NCI-H2227 (cell line): Measurements from ENCODE around the gene ATP2C1.
"Not testable (repeated sequence)": the region's sequence is repeated elsewhere in the genome, so short reads cannot be mapped to it uniquely, and the experiment has no call there.

Source experiments
- DNase-seq: peaks from one replicate; lab custom pipeline; 2025; ENCODE audit not compliant: unreplicated experiment; lab: John Stamatoyannopoulos, UW

Gene ATP2C1

DNA sequence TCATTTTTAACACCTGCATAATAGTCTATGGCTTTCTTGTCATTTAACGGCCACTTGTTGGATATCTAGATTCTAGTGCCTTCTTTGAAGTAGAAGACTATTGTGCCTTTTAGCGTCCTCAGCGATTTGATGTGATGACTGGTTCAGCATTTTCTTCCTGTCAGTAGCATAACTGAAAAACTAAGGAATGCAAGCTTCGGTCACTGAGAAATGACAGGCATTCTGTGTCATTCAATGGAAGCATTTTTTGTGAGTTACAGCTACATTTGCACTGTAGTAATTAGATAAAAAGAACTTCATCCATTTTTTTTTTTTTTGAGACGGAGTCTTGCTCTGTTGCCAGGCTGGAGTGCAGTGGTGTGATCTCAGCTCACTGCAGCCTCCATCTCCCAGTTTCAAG is 143.1 kb downstream of the ATP2C1 start:
- DNase-seq = no peak

DNA sequence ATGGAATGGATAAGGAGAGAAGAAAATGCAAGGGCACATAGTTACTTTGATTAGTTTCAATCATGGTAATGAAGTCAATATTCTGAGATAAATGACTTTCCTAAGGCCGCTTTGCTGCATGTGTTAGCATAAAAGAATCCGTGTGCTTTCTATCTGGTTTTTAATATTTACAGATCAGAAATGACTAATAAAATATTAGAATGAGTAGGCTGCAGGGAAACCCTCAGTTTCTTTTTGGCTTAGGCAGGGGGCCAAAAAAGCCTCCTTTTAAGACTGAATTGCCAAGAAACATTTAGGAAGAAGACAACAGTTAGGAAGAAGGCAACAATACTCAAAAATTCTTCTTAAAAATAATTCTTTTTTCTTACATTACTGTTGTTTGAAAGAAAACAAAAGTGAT is 144.4 kb downstream of the ATP2C1 start:
- no peak for DNase-seq

- not testable (repeated sequence) for DNase-seq
Measured at GRCh38 chr3:131042271-131042985, 148.5 kb downstream of the ATP2C1 start.

- DNase-seq = no peak
Measured at GRCh38 chr3:131047582-131047981, 153.7 kb downstream of the ATP2C1 start.

- DNase-seq = no peak
Measured at GRCh38 chr3:131048030-131048429, 154.1 kb downstream of the ATP2C1 start.

DNA sequence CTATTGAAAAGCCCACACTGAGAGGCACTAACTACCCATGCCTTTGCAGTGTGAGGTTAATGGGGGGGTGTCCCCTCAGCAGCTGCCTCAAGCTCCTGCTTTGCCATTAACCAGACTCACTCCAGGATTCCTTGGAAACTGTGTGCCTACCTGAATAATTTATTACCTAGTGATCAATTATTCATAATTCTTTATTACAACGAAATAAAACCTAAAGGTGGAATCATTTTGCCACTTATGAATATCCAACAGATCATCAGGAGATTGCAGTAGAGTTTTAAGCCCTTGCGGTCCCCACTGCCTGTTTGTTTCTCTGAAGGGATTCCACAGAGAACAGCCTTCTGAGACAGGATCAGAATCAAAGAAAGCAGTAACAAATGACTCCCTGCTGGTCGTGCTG is 156.1 kb downstream of the ATP2C1 start:
- DNase-seq = no peak

DNA sequence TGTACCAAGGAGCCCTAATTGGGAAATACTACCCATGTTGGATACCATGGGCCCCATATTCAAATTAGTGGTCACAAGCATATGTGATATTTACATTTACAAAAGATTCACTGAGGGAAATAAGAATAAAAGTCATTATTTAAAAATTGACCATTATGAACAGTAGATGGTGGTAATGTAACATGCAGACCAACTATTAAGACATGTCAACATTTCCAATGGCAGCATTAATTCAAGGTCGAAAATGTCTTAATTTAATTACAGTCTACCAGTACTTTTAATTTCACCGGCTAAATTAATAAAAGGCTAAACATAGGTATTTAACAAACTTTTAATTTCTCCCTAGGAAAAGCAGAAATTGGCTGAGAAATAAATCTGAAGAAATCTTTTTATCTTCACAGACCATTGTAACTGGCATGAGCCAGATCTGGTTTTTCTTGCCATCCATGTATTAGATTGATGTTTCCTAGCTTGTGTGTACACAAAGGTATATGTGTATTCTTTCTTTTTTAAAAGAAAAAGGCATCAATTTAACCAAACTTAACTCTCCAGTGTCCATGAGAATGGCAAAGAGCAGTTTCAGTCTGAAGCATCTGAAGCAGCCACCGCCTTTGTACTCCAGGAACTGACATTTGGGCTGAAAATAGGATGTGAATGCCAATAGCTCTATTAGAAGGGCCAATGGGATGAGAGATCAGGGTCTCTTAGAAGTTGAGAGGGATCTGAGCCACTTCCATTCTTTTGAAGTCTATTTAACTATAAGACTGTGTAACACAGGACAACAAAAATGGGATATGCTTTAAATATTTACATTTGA is 159.4 kb downstream of the ATP2C1 start:
- no peak for DNase-seq
